GM11168 (cell line): ENCODE results near the gene MYO5B.
"Not testable (repeated sequence)": the region's sequence is repeated elsewhere in the genome, so short reads cannot be mapped to it uniquely, and the experiment has no call there.

Experiments used
- in situ Hi-C: fragments of 300-500 bp; cut with MboI; formaldehyde crosslinking; loops from one replicate; pipeline ENCODE4 v1.12.0; 2022; ENCODE audit warnings: low sequenced_read_pairs; ENCODE audit not compliant: unreplicated experiment

MYO5B gene

DNA sequence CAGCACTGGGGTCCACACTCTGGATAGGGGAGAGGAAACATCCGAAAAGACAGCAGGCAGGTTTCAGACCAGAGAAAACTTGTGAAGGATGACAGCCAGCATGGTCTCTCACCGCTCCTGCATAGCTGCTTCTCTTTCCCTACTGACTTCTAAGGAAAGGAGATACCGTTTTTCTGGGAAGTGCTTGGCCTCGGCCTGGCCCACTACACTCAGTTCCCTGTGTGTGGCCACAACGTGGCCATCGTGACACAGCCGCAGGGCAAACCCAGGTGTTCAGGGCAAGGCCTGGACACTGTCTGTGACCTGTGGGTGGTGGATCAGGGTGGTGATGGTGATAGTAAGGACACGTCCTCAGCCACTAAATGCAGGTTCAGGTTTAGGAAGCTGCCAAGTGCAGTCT is 347.4 kb downstream of the MYO5B start:
- in situ Hi-C loops: no loop called here

DNA sequence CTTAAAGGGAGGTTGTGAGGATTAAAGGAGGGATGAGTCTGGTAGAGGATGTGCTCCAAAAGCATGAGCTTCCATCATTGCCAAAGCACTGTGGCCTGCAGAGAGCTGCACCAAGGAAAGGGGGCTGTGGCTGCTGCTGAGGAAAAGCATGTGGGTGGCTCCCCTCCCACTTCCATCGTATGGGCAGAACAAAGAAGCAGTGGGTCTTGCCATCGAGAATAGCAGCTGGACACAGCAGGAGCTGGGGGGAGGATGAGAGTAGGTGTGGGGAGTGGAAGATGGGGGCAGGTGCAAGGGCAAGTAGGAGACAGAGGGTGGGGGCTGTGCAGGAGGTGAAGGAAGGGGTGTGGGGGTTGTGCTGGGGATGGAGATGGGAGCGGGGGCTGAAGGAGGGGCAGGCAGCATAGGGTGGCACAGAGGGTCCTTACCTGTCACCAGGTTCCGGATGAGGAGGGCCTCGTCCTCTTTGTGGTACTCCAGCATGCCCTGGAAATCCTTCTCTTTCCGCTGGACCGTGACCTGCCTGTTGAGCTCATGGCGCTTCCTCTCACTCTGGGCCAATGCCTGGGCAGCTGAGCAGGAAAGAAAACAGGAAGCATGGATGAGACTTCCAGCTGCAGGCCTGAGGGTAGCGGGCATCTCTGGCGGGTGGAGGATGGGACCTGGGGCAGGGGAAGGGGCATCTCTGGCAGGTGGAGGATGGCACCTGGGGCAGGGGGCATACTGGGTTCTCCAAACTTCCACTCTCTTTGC is 348.1 kb downstream of the MYO5B start:
- in situ Hi-C loops: no loop called here

DNA sequence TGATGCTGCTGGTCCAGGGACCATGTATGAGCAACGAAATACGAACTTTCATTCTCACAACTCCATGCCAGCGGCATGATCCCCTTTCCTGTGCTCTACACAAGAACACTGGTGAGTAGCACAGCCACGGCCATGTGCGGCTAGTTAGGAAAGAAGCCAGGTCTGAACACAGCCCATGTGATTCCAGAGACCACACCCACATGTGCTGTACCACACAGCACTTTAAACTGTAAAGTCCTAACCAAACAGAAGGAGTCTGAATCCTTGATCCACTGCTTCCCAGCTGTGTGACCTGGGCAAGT is 348.6 kb downstream of the MYO5B start:
- in situ Hi-C loops: no loop called here

DNA sequence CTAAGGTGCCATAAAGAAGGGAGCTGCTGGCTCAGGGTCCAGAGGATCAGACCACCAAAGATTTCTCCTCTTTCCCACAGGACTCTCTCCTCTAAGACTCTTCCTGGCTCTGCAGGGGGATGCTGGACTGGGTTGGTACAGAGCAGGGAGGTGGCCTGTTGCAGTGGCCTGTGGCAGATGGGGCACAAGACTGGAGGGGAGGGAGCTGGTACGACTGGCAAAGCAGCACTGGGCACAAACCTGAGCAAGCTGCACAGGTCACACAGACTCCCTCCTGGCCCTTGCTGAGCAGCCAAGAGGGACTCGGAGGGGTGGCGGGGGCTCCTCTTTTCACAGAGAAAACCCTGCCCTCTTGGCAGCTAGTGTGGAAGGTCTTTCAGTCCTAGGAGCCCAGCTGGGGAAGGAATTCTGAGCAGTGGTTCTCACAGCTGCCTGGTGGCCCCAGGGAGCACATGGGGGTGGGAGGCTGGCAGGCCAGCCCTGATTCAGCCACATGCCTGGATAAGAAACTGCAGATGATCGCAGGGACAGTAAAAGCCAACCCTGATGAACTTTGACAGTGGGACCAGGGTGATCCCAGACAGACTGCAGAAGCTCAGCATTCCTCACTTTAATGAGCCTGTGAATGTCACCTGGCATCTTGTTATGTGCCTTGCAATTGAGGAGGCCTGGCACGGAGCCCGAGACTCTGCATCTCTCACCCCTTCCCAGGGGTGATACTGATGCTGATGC is 349.2 kb downstream of the MYO5B start:
- in situ Hi-C loops: no loop called here

DNA sequence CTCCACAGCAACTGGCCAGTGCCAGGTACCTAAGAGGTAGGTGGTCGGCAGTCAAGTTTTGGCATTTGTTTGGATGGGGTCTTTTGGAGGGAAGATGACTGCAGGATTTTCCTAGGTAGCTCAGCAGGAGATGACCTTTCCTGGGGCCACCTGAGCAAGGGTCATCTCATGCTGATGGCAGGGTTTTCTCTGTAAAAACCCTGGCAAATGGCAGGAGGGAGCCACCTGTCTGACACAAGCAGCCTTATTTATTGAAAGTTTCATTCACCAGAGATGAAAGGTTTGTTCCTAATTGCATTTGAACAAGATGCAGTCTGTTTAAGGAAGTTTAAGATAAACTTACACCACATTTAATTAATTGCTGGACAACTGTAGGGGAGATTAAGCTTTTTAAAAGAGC is 350.0 kb downstream of the MYO5B start:
- in situ Hi-C loops: no loop called here

DNA sequence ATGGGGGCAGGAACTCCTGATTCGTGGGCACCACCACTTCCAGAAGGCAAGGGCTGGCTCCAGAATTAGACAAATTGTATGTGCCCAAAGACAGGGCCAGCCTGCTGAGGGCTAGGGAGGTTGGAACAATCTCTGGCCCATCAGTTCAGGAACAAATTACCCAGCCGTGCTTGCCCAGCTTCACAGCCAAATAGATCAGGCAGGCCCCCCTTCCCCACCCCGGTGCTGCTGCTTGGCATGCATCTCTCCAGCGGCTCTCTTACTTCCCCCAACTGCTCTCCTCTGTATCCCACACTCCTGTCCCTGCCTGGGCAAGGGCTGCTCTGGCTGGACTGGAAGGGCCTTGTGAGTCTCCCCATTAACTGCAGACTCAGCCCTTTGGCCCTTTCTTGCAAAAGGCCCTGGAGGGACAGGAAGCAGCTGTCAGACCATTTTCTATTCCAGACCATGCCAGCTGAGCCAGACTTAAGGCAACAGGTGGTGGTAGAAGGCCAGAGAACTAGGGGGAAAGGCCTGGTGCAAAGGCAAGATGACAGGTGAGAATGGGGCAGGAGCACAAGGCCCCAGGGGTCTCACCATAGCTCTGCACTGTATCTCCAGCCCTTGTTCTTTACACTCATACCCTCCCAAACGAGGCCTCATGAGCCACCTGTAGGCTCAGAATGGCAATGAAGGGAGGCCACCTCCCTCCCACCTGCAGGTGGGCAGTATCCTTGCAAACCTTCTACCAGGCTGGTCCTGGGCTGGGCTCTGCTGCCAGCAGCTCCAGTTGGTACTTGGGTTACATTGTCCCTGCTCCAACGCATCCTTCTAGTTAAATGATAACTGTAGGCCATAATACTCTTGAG is 350.9 kb downstream of the MYO5B start:
- in situ Hi-C loops: no loop called here

DNA sequence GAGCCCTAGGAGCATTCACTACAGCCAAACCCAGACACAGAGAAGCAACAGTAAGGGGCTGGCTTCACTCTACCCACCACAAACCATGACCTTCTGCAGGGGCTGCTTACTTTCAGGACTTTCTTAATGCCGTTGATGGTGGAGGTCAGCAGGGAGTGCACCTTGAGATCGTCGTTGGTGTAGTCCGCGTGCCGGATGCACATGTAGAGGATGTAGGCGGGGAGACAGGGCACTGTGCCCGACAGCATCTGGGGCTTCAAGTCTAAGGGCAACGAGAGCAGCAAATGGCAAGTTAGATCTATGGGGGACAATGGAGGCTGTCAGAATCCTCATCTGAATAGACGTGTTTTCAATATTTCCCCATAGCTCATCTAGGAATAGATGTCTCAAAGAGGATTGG is 351.8 kb downstream of the MYO5B start:
- in situ Hi-C loops: no loop called here

DNA sequence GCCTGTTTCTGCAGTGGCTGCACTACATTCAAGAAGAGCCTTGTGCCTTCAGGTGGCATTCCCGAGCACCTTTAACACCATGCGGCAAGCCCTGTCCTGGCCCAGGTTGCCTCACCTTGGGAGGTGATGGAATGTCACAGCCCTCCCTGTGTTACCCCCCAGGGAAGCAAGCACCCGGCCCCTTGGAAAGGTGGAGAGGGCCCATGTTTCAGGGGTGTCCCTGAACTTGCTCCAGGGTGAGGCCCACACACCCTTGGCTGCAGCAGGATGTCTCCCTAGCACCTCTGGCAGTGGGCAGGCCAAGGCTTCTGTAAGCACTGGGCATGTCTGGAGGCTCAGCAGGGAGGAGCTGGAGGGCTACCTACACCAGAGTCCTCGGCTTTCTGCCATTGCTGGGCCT is 352.3 kb downstream of the MYO5B start:
- in situ Hi-C loops: no loop called here

DNA sequence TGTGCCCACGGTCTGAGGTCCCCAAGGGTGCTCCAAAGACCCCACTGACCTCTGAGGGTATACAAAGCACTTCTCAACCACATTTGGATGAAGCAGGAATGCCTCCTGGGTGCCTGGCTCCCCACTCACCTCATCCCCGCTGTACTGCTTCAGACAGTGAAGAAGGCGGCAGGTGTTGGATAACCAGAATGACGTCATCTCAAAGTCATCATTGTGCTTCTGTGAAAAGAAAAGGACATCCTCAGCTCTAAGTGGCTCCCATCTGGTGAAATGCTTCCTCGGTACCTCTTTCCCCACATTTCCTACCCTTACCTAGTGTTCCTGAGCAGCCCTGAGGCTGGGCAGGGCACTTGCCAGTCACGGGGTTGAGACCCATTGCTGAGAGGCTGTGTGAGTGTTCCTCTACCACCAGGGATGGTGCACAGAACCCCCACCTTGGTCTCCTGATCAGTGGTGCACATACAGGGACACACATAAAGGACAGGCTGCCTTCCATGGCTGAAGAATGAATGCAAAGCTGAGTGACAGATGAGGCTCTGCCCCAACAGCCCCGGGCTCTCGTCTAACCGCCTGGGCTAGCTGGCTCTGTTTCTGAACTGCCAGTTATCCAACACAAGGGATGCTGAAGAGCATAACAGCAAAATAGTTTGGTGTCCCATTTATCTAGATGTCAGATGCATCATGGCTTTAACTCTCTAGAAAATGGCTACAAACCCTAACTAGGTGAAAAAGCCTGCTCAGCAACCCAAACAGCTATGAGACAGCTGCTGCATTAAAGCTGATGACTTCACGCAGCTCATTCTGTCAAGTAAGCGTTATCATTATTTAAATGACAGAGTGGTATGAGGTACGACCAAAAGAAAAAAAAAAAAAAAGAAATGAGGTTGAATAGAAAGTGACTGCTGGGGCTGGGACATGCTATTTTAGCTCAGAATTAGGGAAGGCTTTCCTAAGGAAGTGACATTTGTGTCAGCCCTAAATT is 353.4 kb downstream of the MYO5B start:
- in situ Hi-C loops: no loop called here

DNA sequence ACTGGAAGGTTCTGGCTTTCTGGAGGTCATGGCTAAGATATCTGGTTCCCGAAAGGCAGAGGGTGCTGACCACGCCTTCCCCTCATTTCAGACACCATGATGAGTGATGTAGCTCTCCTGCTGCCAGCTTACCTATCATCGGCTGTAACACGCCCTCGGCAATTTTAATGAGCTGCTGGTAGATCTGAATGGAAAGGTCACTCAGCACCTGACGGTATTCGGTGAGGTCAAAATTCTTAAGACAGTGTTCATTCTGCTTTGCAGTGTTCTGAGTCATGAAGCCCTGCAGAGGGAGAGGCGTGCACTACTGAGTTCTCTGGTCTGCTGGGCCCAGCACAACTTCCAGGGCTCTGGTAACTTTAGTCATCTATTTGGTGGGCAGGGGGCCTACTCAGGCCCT is 355.9 kb downstream of the MYO5B start:
- in situ Hi-C loops: no loop called here

DNA sequence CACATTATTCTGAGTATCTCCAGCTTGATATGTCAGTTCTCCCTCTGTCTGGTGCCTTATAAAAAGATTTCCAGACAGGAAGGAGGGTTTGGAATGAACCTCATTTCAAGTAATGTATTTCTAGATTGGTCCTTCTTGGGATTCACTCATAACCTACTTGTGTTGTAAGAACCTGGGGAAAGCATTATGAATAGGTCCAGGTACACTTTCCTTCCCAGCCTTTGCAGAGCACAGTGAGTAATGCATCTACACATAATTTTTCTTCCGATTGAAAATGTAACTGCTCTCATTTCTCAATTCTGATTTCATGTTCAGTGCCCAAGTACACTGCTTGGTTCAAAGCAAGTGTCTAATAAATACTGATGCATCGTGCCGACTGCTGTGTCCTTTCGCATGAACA is 356.6 kb downstream of the MYO5B start:
- in situ Hi-C loops: no loop called here

DNA sequence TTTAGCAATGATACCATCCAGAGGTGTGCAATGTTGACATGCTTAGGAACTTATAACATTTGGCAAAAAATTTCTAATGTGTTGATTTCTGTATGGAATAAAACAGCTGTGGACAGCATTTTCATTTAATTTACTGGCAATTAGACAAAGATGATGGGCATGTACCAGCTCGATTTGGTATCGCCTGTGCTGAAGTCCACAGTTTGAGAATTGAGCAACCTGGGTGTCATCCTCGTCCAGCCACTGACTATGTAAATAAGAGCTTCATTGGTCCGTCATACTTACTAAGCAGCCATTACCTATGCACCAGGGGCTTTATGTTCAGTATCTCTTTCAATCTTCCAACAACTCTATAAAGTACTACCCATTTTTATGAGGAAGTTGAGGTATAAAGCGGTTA is 357.1 kb downstream of the MYO5B start:
- in situ Hi-C loops: no loop called here

DNA sequence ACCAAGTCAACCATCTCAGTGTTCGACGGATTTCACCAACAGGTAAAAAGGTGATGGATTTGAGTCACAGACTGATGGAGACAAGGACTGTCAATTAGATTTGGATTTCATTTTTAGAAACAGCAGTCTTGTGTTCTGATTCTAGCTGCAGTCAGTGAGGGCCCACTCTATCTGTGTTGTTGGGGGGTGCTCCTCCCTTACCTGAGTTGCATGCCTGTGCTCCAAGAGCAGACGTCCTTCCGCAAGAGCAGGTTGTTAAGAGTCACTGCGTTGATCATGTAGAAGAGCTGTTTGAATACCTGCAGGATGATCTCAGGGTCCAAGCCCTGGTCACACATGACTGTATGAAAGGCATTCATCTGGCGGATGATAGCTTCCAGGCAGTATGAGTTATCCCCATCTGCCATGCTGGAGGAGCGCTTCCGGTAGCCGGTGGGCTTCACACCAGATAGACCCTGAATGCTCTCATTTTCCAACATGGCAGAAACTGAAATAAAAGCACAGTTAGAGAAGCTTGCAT is 357.6 kb downstream of the MYO5B start:
- in situ Hi-C loops: not testable (repeated sequence)

DNA sequence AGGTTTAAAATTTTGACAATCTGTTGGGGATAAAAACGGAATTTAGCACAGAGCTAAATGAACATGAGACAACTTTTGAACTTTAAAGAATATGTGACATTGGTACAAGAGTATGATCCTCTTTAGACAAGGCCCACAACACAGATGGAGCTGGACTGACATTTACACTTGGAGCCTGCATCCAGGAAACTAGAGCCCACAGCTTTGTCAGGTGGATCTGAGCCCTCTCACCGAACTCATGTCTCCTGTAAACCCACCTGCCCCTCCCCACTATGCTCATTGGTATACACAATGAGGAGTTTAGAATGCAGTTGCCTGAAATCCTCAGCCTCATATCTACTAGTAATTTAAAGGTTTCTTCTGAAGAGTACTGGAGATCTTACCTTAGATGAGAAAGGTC is 359.5 kb downstream of the MYO5B start:
- in situ Hi-C loops: no loop called here

DNA sequence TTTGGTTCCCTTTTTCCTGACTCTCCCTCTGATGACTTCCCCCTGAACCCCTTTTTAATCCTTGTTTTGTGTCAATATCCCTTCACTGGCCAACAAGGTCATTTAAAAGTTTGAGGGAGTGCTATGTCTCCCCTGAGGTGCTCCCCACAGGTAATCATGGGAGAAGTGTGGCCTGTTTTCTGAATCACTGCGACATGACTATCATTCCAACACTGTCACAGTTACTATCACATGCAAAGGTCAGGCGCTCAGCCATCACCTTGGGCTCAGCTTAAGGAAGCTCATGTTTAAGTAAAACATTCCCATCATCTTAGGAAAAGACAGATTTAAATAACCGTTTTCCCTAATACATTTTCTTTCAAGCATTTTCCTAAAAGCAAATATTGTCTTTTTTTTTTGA is 360.7 kb downstream of the MYO5B start:
- in situ Hi-C loops: no loop called here

DNA sequence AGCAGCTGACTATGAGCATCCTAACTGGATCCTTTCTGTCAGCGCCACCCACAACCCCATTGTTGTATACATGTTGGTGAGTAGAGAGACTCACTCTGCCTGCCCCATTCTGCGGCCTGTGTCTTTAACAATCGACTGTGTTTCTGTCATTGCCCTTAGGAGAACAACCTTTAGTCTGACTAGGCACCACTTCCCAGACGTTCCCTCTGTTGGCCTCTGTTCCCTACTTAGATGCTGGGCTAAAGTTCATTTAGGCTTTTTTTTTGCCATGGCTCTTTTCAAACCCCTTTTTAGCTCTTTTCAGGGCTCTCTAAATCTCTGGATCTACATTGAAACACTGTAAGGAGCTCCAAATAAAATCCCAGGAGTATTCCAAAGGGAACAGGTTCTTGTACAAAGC is 361.1 kb downstream of the MYO5B start:
- in situ Hi-C loops: no loop called here

DNA sequence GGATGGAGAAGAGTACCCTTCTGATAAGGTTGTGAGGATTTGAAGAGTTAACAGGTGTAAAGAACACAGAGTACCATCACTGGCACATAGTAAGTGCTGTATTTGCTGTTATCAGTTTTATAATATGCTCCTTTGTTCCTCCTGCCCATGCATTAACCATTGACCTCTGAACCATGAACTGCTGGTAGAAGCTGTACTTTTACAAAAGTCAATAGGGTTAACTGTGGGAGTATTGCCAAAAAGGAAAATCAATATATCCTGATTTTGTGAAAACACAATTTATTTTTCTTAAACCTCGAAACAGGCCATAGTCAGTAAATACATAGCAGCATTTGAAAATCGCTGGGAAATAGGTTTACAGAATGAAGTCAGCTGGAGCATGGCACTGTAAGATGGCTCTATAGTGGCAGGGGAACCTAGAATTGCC is 362.7 kb downstream of the MYO5B start:
- in situ Hi-C loops: no loop called here

DNA sequence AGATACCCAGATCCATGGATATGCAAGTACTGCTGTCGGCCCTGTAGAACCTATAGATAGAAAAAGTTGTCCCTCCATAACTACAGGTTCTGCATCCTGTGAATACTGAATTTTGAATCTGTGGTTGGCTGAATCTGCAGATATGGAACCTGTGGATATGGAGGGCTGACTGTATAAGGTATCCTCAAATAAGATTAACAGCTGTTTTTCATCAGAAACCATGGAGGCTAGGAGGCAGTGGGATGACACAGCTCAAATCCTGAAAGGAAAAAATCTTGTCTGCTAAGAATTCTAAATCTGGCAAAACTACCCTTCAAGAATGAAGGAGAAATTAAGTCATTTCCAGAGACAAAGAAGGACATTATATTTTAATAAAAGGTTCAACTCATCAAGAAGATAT is 367.0 kb downstream of the MYO5B start:
- in situ Hi-C loops: no loop called here

DNA sequence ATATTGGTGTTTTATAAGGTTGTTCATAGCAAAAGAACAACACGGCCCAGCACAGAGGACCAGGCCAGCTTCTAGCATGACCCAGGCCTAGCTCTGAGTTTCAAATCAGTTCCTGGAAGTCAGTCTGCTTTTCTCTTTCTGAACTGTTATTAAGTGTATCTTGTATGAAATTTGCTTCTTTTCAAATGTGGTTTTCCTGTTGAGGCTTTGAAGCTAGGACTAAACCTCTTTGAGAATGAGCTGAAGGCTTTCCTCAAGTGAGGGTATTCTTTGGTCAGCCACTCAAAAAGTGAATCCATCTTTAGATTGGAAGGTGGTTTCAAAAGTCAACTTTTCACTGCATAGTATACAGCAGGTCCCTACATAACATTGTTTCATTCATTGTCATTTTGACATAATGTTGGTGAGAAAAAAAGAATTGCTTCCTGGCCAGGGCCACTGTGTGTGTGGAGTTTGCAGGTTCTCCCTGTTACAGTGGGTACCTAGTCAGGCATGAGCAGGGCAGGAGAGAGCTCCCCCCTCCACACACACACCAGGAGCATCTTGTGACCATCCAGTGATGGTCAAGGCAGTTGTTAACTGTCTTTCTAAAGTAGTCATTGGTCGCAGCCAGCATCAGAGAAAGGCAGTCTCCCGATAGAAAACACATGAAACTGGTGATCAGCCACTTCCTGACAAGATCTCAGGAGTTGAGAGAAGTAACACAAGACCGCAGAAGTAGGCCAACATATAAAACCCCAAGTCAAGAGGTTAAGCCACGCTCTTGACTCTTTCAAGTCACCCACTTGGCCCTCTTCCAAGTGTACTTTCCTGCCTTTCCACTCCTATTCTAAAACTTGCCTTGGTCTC is 374.9 kb downstream of the MYO5B start:
- in situ Hi-C loops: no loop called here
